ENCODE results near the gene PLCD3. TPM values are rescaled to one million over a fixed set of nuclear protein-coding genes. Genes with fewer than 3 reads are reported as not detected.

Gene PLCD3
- total RNA-seq, 6 experiments from 2014 or later, result 2.0 to 26.4 (median 3.0) TPM

- ATAC-seq, result peak; percentile 56 to 70 (median 62)
- peak overlapping the region; percentile 100 for H3K27ac ChIP-seq
- H3K27me3 ChIP-seq, result no peaks in the 10 kb centered on the region
- intact Hi-C loops (cut with DNase I), result loop anchor here in 1 of 2 donors (5.0 kb wide), 1 partner anchor 37 kb away; no protein-coding TSS in a partner anchor
- 0% methylated on average over 27 of the region's 48 CpGs for WGBS (ENCODE audit: insufficient coverage, low coverage, low lambda C conversion rate, missing lambda C conversion rate)
- no peak for TF ChIP-seq POLR2A (IDR thresholded peaks at IDR 0.05)
- TF ChIP-seq, protein P1, sequence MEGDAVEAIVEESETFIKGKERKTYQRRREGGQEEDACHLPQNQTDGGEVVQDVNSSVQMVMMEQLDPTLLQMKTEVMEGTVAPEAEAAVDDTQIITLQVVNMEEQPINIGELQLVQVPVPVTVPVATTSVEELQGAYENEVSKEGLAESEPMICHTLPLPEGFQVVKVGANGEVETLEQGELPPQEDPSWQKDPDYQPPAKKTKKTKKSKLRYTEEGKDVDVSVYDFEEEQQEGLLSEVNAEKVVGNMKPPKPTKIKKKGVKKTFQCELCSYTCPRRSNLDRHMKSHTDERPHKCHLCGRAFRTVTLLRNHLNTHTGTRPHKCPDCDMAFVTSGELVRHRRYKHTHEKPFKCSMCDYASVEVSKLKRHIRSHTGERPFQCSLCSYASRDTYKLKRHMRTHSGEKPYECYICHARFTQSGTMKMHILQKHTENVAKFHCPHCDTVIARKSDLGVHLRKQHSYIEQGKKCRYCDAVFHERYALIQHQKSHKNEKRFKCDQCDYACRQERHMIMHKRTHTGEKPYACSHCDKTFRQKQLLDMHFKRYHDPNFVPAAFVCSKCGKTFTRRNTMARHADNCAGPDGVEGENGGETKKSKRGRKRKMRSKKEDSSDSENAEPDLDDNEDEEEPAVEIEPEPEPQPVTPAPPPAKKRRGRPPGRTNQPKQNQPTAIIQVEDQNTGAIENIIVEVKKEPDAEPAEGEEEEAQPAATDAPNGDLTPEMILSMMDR (IDR thresholded peaks at IDR 0.05), result peak in 3 of 4 donors; percentile 11 to 18 (median 14)
- H3K36me3 ChIP-seq, result no peaks in the 10 kb centered on the region
- H3K4me3 ChIP-seq, result peak overlapping the region; percentile 89 to 91 (median 90)
- H3K4me1 ChIP-seq, result peaks cover 0 to 52% (median 12%) of the 10 kb centered on the region in 4 donors
- H3K9me3 ChIP-seq, result no peaks in the 10 kb centered on the region
- DNase-seq, result peak; percentile 79 to 87 (median 79)
Measured at GRCh38 chr17:45160447-45161287, 28.4 kb upstream of the PLCD3 start.

- TF ChIP-seq, protein P1 (IDR thresholded peaks at IDR 0.05), result no peak
- no peak for TF ChIP-seq POLR2A (IDR thresholded peaks at IDR 0.05)
- H3K27ac ChIP-seq, result no peak overlapping the region
- H3K27me3 ChIP-seq, result no peaks in the 10 kb centered on the region
- intact Hi-C loops (cut with DNase I), result no loop called here
- H3K4me3 ChIP-seq, result no peak overlapping the region
- DNase-seq (no peak), ATAC-seq (no peak)
- H3K9me3 ChIP-seq, result no peaks in the 10 kb centered on the region
- H3K36me3 ChIP-seq, result no peaks in the 10 kb centered on the region
- 80% methylated on average over 3 of the region's 3 CpGs for WGBS (ENCODE audit: insufficient coverage, low coverage, low lambda C conversion rate, missing lambda C conversion rate)
- H3K4me1 ChIP-seq, result peaks cover 0 to 33% (median 7%) of the 10 kb centered on the region in 4 donors
Measured at GRCh38 chr17:45156242-45156641, 23.9 kb upstream of the PLCD3 start.

DNA sequence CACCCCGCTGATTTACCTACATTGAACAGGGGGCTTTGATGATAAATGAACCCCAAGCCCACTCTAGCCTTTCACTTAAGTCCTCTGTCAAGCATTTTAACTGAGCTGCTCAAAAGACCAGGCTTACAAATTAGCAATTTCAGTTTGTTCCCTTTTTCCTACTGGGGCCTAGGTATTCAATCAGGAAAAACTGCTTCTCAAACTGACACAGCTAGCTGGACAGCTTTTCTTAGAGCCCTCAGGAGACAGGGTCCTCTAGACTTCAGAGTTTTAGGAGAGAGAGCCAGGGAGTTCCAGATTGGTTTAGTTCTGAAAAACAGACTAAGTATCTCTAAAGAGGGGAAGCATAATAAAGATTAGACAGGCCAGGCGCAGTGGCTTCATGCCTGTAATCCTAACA is 23.2 kb upstream of the PLCD3 start:
- ATAC-seq (no peak), DNase-seq (no peak)
- H3K4me3 ChIP-seq, result no peak overlapping the region
- no peak overlapping the region for H3K27ac ChIP-seq
- 95% methylated on average over 2 of the region's 2 CpGs for WGBS (ENCODE audit: insufficient coverage, low coverage, low lambda C conversion rate, missing lambda C conversion rate)
- H3K36me3 ChIP-seq, result no peaks in the 10 kb centered on the region
- no peaks in the 10 kb centered on the region for H3K9me3 ChIP-seq
- TF ChIP-seq, protein P1 (IDR thresholded peaks at IDR 0.05), result no peak
- no peak for TF ChIP-seq POLR2A (IDR thresholded peaks at IDR 0.05)
- H3K4me1 ChIP-seq, result peaks cover 0 to 37% (median 8%) of the 10 kb centered on the region in 4 donors
- no peaks in the 10 kb centered on the region for H3K27me3 ChIP-seq
- intact Hi-C loops (cut with DNase I), result no loop called here

DNA sequence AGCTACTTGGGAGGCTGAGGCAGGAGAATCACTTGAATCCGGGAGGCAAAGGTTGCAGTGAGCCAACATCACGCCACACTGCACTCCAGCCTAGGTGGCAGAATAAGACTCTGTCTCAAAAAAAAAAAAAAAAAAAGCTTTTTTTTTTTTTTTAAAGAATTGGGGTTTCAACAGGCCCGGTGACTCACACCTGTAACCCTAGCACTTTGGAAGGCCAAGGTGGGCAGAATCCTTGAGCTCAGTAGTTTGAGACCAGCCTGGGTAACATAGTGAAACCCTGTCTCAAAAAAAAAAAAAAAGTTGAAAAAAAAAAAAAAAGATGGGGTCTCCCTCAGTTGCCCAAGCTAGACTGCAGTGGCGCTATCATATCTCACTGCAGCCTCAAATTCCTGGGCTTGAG is 22.7 kb upstream of the PLCD3 start:
- WGBS (ENCODE audit: insufficient coverage, low coverage, low lambda C conversion rate, missing lambda C conversion rate), result 100% methylated on average over 1 of the region's 4 CpGs
- intact Hi-C loops (cut with DNase I), result no loop called here
- no peak for ATAC-seq
- H3K4me3 ChIP-seq, result no peak overlapping the region
- no peaks in the 10 kb centered on the region for H3K27me3 ChIP-seq
- H3K27ac ChIP-seq, result no peak overlapping the region
- peak in 1 of 3 donors; percentile 2 for DNase-seq
- TF ChIP-seq, protein P1 (IDR thresholded peaks at IDR 0.05), result no peak
- no peak for TF ChIP-seq POLR2A (IDR thresholded peaks at IDR 0.05)
- no peaks in the 10 kb centered on the region for H3K36me3 ChIP-seq
- no peaks in the 10 kb centered on the region for H3K9me3 ChIP-seq
- peaks cover 0 to 35% (median 8%) of the 10 kb centered on the region in 4 donors for H3K4me1 ChIP-seq

Measured in right lobe of liver (tissue), 6 donors.